Measurements from ENCODE around the gene GUCA2B. TPM values are rescaled to one million over a fixed set of nuclear protein-coding genes. Genes with fewer than 3 reads are reported as not detected.

The GUCA2B gene
- total RNA-seq, 1 experiment from 2014 or later = not detected

GRCh38 chr1:42143896-42144710 lies 9.1 kb upstream of the GUCA2B start:
- Histone ChIP-seq H3K18ac (ENCODE audit: insufficient read length, low read depth, low read length) (no peak overlapping the region), H2BK120ac (ENCODE audit: low read depth, low read length, poor library complexity, severe bottlenecking) (no peak overlapping the region), H3K9me3 (ENCODE audit: control insufficient read depth, low read depth, low read length) (no peaks in the 10 kb centered on the region), H2BK20ac (ENCODE audit: low read depth, low read length, poor library complexity, severe bottlenecking) (no peak overlapping the region), H2AFZ (ENCODE audit: low read length) (no peak overlapping the region), H3K56ac (ENCODE audit: insufficient read length, low read depth, low read length) (no peak overlapping the region), H3K79me1 (ENCODE audit: insufficient read depth, low read depth, low read length, poor library complexity, severe bottlenecking) (no peaks in the 10 kb centered on the region), H3K9ac (ENCODE audit: extremely low read depth, insufficient read length, low read length) (no peak overlapping the region), H3K79me2 (ENCODE audit: insufficient read depth, low read length) (no peaks in the 10 kb centered on the region), H4K8ac (replicated peaks; ENCODE audit: insufficient read length, low read depth, low read length) (no peak overlapping the region), H2BK5ac (ENCODE audit: insufficient read length, low read length) (no peak overlapping the region), H3K27ac (ENCODE audit: insufficient read length, low read depth, low read length) (no peak overlapping the region), H3K4me1 (ENCODE audit: insufficient read depth, low read length) (no peaks in the 10 kb centered on the region), H3K23ac (ENCODE audit: insufficient read length, low read depth, low read length) (no peak overlapping the region), H2AK5ac (ENCODE audit: insufficient read length, low read length) (no peak overlapping the region), H2BK15ac (ENCODE audit: low read depth, low read length) (no peak overlapping the region), H4K20me1 (ENCODE audit: control insufficient read depth, insufficient read depth, insufficient read length) (no peaks in the 10 kb centered on the region), H4K91ac (ENCODE audit: insufficient read length, low read depth, low read length) (no peak overlapping the region), H3K14ac (ENCODE audit: insufficient read depth, low read length) (no peak overlapping the region), H3K27me3 (ENCODE audit: insufficient read depth, low read length) (no peaks in the 10 kb centered on the region), H4K5ac (ENCODE audit: insufficient read length, low read depth, low read length) (no peak overlapping the region), H3K4ac (ENCODE audit: low read depth, low read length) (no peak overlapping the region), H3K23me2 (ENCODE audit: insufficient read length, low read depth, low read length, poor library complexity, severe bottlenecking) (no peaks in the 10 kb centered on the region), H3T11ph (ENCODE audit: low read length) (no peak overlapping the region), H3K4me2 (ENCODE audit: insufficient read depth, insufficient read length, low read length) (no peak overlapping the region), H2BK12ac (ENCODE audit: insufficient read length, low read depth, low read length) (no peak overlapping the region)
- no CpG with 5 or more reads among the region's 13 CpGs for WGBS (ENCODE audit: extremely low coverage, insufficient read length, low lambda C conversion rate)
- no peaks in the 10 kb centered on the region for H3K36me3 Mint-ChIP-seq (ENCODE audit: insufficient read depth in 1 of 3, low read depth in 3 of 3)
- no peaks in the 10 kb centered on the region for H3K9me3 Mint-ChIP-seq
- no peak overlapping the region for H3K4me3 Mint-ChIP-seq
- H3K27ac Mint-ChIP-seq = no peak overlapping the region
- no peak for DNase-seq
- H3K27me3 Mint-ChIP-seq (ENCODE audit: low read depth) = no peaks in the 10 kb centered on the region; the same call in none of the 2 replicates
- H3K4me1 Mint-ChIP-seq = no peaks in the 10 kb centered on the region
- TF ChIP-seq CTCF (conservative IDR thresholded peaks at IDR 0.05) = no peak
